COR-L47 (cell line): ENCODE measurements around the gene MMP17.
"Not testable (repeated sequence)": the region's sequence is repeated elsewhere in the genome, so short reads cannot be mapped to it uniquely, and the experiment has no call there.

Experiments used
- DNase-seq: peaks from one replicate; lab custom pipeline; 2025; lab: John Stamatoyannopoulos, UW

MMP17 gene

GRCh38 chr12:131864469-131864868 is 36.3 kb downstream of the MMP17 start:
- DNase-seq = no peak

GRCh38 chr12:131865180-131865875 is 37.1 kb downstream of the MMP17 start:
- DNase-seq = no peak

GRCh38 chr12:131867471-131867870 is 39.3 kb downstream of the MMP17 start:
- DNase-seq = no peak

- DNase-seq = no peak
Measured at GRCh38 chr12:131867891-131868675, 39.9 kb downstream of the MMP17 start.

- no peak for DNase-seq
Measured at GRCh38 chr12:131869871-131870418, 41.8 kb downstream of the MMP17 start.

GRCh38 chr12:131871677-131872076 is 43.5 kb downstream of the MMP17 start:
- no peak for DNase-seq

- no peak for DNase-seq
Measured at GRCh38 chr12:131872154-131873051, 44.2 kb downstream of the MMP17 start.

GRCh38 chr12:131873293-131873692 is 45.1 kb downstream of the MMP17 start:
- DNase-seq = no peak

- not testable (repeated sequence) for DNase-seq
Measured at GRCh38 chr12:131874972-131875371, 46.8 kb downstream of the MMP17 start.

GRCh38 chr12:131877216-131877615 is 49.0 kb downstream of the MMP17 start:
- not testable (repeated sequence) for DNase-seq

GRCh38 chr12:131878436-131878835 is 50.2 kb downstream of the MMP17 start:
- DNase-seq = not testable (repeated sequence)

GRCh38 chr12:131882804-131883520 is 54.8 kb downstream of the MMP17 start:
- DNase-seq = no peak

GRCh38 chr12:131883521-131883900 is 55.3 kb downstream of the MMP17 start:
- no peak for DNase-seq

GRCh38 chr12:131885076-131885475 is 56.9 kb downstream of the MMP17 start:
- DNase-seq = not testable (repeated sequence)

- DNase-seq = no peak
Measured at GRCh38 chr12:131885543-131886057, 57.4 kb downstream of the MMP17 start.

GRCh38 chr12:131891722-131892121 is 63.5 kb downstream of the MMP17 start:
- not testable (repeated sequence) for DNase-seq

GRCh38 chr12:131892711-131893604 is 64.8 kb downstream of the MMP17 start:
- DNase-seq = no peak

GRCh38 chr12:131893605-131894312 is 65.6 kb downstream of the MMP17 start:
- no peak for DNase-seq

- peak; percentile 83 for DNase-seq
Measured at GRCh38 chr12:131894313-131894860, 66.2 kb downstream of the MMP17 start, which contains the start of gene ULK1. Gene ULK1, plus strand, starts transcription at chr12:131894622. Its CDS starts 380 bp downstream, at chr12:131895002.
